Sigmoid colon (tissue), 4 donors: ENCODE results near the gene ZSWIM6.

ENCODE experiments used
- EP300 ChIP-seq, 4 donors: sonication (generic); formaldehyde crosslinking; IDR thresholded peaks; one replicate each; pipeline ENCODE4 v1.6.1; 2017; ENCODE audit warnings: antibody characterized with exemption in 4 of 4
- POLR2AphosphoS5 ChIP-seq, 4 donors: sonication (generic); formaldehyde crosslinking; IDR thresholded peaks; one replicate each; pipeline ENCODE4 v1.6.1; 2017; ENCODE audit warnings: antibody characterized with exemption in 4 of 4

GRCh38 chr5:61289669-61290306, 42.3 kb upstream of the ZSWIM6 start:
- TF ChIP-seq EP300 (IDR thresholded peaks at IDR 0.05) = no peak
- no peak for TF ChIP-seq POLR2AphosphoS5 (IDR thresholded peaks at IDR 0.05)
